ENCODE data around the gene STK35. TPM values are rescaled to one million over a fixed set of nuclear protein-coding genes. Genes with fewer than 3 reads are reported as not detected.

Gene STK35
- total and polyA plus RNA-seq, 2 of the 13 experiments (the other 11 are each of a cell fraction or from before 2014, with no cell fraction given): 27.4 to 29.8 TPM

DNA sequence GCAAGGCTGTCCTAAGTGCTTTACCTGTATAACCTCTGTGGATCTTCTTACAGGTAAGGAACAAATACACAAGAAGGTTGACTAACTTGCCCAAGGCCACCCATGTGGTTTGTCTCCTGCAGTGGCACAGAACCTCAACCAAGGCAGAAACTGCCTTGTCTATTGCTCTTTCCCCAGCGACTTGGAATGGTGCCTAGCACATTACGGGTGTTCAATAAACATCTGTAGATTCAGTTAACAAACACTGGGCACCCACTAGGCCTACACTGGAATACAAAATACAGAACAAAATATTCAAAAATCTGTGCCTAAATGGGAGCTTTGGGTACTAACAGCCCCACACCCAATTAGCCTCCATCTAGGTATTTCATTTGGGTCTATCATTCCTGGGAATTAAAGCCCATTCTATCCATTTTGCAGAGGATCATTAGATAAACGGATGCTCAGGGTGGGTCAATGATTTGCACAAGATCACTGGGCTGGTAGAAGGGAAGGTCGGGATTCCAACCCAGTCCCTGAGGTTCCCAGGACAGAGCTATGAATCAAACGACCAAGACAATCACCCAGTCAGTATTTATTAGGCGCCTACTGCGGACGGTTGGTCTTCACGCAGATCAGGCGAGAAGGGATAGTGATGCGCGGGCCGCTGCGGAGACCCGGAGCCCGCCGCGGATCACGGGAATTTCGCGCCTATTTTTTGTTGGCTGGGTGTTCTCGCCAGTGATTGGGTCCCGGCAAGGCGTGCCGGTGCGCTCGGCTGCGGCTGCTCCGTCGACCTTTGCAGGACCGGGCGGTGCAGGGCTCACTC is at the start of gene STK35 (continued):
- TF ChIP-seq, protein P1, sequence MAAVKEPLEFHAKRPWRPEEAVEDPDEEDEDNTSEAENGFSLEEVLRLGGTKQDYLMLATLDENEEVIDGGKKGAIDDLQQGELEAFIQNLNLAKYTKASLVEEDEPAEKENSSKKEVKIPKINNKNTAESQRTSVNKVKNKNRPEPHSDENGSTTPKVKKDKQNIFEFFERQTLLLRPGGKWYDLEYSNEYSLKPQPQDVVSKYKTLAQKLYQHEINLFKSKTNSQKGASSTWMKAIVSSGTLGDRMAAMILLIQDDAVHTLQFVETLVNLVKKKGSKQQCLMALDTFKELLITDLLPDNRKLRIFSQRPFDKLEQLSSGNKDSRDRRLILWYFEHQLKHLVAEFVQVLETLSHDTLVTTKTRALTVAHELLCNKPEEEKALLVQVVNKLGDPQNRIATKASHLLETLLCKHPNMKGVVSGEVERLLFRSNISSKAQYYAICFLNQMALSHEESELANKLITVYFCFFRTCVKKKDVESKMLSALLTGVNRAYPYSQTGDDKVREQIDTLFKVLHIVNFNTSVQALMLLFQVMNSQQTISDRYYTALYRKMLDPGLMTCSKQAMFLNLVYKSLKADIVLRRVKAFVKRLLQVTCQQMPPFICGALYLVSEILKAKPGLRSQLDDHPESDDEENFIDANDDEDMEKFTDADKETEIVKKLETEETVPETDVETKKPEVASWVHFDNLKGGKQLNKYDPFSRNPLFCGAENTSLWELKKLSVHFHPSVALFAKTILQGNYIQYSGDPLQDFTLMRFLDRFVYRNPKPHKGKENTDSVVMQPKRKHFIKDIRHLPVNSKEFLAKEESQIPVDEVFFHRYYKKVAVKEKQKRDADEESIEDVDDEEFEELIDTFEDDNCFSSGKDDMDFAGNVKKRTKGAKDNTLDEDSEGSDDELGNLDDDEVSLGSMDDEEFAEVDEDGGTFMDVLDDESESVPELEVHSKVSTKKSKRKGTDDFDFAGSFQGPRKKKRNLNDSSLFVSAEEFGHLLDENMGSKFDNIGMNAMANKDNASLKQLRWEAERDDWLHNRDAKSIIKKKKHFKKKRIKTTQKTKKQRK (IDR thresholded peaks at IDR 0.05; ENCODE audit: low read length): no peak
- TF ChIP-seq, protein P2, sequence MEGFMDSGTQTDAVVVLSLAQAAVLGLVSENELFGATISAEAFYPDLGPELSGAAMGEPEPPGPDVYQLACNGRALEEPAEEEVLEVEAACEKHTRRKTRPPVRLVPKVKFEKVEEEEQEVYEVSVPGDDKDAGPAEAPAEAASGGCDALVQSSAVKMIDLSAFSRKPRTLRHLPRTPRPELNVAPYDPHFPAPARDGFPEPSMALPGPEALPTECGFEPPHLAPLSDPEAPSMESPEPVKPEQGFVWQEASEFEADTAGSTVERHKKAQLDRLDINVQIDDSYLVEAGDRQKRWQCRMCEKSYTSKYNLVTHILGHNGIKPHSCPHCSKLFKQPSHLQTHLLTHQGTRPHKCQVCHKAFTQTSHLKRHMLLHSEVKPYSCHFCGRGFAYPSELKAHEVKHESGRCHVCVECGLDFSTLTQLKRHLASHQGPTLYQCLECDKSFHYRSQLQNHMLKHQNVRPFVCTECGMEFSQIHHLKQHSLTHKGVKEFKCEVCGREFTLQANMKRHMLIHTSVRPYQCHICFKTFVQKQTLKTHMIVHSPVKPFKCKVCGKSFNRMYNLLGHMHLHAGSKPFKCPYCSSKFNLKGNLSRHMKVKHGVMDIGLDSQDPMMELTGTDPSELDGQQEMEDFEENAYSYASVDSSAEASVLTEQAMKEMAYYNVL (CRISPR knock-in tag; IDR thresholded peaks at IDR 0.05; ENCODE audit: borderline replicate concordance): 0 out of 2 replicates have a peak, but pooled peaks have one; percentile 64
- TF ChIP-seq ZNF34 (CRISPR knock-in tag; IDR thresholded peaks at IDR 0.05; ENCODE audit: borderline replicate concordance) (no peak), NR2F2 (IDR thresholded peaks at IDR 0.05; ENCODE audit: borderline replicate concordance, low read depth) (no peak), ZNF496 (CRISPR knock-in tag; IDR thresholded peaks at IDR 0.05; ENCODE audit: insufficient replicate concordance) (no peak), SAP130 (CRISPR knock-in tag; IDR thresholded peaks at IDR 0.05; ENCODE audit: low read depth) (no peak), FOXC1 (CRISPR knock-in tag; IDR thresholded peaks at IDR 0.05; ENCODE audit: borderline replicate concordance) (no peak), ARID2 (CRISPR knock-in tag; IDR thresholded peaks at IDR 0.05; ENCODE audit: borderline replicate concordance) (peak; percentile 96), MEF2D (CRISPR knock-in tag; IDR thresholded peaks at IDR 0.05) (0 out of 2 replicates have a peak, but pooled peaks have one; percentile 77), HNF4A (CRISPR knock-in tag; IDR thresholded peaks at IDR 0.05) (no peak), MYC (CRISPR knock-in tag; IDR thresholded peaks at IDR 0.05; ENCODE audit: borderline replicate concordance) (no peak), ZMYM2 (CRISPR knock-in tag; IDR thresholded peaks at IDR 0.05) (no peak), ZNF451 (CRISPR knock-in tag; IDR thresholded peaks at IDR 0.05) (no peak; the same call in 1 of the 2 replicates)
- TF ChIP-seq, protein P3, sequence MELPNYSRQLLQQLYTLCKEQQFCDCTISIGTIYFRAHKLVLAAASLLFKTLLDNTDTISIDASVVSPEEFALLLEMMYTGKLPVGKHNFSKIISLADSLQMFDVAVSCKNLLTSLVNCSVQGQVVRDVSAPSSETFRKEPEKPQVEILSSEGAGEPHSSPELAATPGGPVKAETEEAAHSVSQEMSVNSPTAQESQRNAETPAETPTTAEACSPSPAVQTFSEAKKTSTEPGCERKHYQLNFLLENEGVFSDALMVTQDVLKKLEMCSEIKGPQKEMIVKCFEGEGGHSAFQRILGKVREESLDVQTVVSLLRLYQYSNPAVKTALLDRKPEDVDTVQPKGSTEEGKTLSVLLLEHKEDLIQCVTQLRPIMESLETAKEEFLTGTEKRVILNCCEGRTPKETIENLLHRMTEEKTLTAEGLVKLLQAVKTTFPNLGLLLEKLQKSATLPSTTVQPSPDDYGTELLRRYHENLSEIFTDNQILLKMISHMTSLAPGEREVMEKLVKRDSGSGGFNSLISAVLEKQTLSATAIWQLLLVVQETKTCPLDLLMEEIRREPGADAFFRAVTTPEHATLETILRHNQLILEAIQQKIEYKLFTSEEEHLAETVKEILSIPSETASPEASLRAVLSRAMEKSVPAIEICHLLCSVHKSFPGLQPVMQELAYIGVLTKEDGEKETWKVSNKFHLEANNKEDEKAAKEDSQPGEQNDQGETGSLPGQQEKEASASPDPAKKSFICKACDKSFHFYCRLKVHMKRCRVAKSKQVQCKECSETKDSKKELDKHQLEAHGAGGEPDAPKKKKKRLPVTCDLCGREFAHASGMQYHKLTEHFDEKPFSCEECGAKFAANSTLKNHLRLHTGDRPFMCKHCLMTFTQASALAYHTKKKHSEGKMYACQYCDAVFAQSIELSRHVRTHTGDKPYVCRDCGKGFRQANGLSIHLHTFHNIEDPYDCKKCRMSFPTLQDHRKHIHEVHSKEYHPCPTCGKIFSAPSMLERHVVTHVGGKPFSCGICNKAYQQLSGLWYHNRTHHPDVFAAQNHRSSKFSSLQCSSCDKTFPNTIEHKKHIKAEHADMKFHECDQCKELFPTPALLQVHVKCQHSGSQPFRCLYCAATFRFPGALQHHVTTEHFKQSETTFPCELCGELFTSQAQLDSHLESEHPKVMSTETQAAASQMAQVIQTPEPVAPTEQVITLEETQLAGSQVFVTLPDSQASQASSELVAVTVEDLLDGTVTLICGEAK (IDR thresholded peaks at IDR 0.05): no peak
- TF ChIP-seq, protein P3 (CRISPR knock-in tag; IDR thresholded peaks at IDR 0.05): no peak

Data from HepG2 (cell line).